SK-N-SH treated with all-trans-retinoic acid at 6 μM for 48 hours (cell line): ENCODE results near the gene FHOD1.

ENCODE experiments used
- ARNTL ChIP-seq: fragments of 450-650 bp; formaldehyde crosslinking; IDR thresholded peaks from 2 replicates; pipeline ENCODE4 v1.5.0; 2020; ENCODE audit warnings: low read depth, mild to moderate bottlenecking, moderate library complexity, borderline replicate concordance
- CREB5 ChIP-seq: fragments of 250-450 bp; sonication (Bioruptor Pico); IDR thresholded peaks from 2 replicates; pipeline ENCODE4 v1.5.1; 2020; ENCODE audit warnings: low read depth, mild to moderate bottlenecking, moderate library complexity
- TCF4 ChIP-seq: fragments of 250-450 bp; sonication (Bioruptor Pico); IDR thresholded peaks from 2 replicates; pipeline ENCODE4 v1.8.0; 2021; ENCODE audit warnings: mild to moderate bottlenecking, moderate library complexity, borderline replicate concordance

DNA sequence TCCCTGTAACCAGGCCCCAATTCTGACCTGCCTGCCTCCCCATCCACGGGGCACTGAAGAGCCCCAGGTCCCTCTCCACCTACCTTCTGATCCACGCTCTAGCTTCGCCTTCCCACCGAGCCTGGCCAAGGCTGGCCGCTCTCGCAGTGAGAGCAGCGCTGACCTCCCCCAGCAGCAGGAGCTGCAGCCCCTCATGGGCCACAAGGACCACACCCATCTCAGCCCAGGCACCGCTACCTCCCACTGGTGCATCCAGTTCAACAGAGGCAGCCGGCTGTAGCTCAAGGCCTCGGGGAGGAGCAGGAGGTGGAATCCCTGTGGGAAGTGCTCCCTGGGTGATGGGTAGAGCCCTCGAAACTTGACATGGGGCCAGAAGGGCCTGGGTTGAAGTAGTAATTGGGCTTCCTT, 23.7 kb upstream of the FHOD1 start:
- TF ChIP-seq ARNTL (CRISPR knock-in tag): no peak
- no peak for TF ChIP-seq CREB5 (CRISPR knock-in tag)
- TF ChIP-seq TCF4 (CRISPR knock-in tag): no peak
